OCI-LY1 (cell line): ENCODE data around the gene TRAPPC3.

ENCODE experiments used
- EZH2 ChIP-seq: fragments of 200-600 bp; sonication (generic), shearing (Covaris generic); IDR thresholded peaks from 2 replicates; pipeline ENCODE4 v1.8.0; 2017; ENCODE audit warnings: borderline replicate concordance, mixed run types, mild to moderate bottlenecking, antibody characterized with exemption, low read length, moderate library complexity, mixed read lengths
- TF ChIP-seq, protein P1 (sequence below): fragments of 200-600 bp; sonication (generic), shearing (Covaris generic); IDR thresholded peaks from 2 replicates; pipeline ENCODE4 v1.5.1; 2017; ENCODE audit warnings: mild to moderate bottlenecking, antibody characterized with exemption, low read length, moderate library complexity, mixed read lengths

- TF ChIP-seq, protein P1, sequence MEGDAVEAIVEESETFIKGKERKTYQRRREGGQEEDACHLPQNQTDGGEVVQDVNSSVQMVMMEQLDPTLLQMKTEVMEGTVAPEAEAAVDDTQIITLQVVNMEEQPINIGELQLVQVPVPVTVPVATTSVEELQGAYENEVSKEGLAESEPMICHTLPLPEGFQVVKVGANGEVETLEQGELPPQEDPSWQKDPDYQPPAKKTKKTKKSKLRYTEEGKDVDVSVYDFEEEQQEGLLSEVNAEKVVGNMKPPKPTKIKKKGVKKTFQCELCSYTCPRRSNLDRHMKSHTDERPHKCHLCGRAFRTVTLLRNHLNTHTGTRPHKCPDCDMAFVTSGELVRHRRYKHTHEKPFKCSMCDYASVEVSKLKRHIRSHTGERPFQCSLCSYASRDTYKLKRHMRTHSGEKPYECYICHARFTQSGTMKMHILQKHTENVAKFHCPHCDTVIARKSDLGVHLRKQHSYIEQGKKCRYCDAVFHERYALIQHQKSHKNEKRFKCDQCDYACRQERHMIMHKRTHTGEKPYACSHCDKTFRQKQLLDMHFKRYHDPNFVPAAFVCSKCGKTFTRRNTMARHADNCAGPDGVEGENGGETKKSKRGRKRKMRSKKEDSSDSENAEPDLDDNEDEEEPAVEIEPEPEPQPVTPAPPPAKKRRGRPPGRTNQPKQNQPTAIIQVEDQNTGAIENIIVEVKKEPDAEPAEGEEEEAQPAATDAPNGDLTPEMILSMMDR: no peak; the same call in 1 of the 2 replicates
- no peak for TF ChIP-seq EZH2
These were observed 8.9 kb upstream of the TRAPPC3 start for GRCh38 chr1:36157973-36158826.
